Neural cell (in vitro differentiated cells): ENCODE data around the gene BCAT1. TPM values are rescaled to one million over a fixed set of nuclear protein-coding genes. Genes with fewer than 3 reads are reported as not detected.

ENCODE experiments used
- H2AFZ ChIP-seq: fragments of 200-600, 300-800 bp; sonication (generic), shearing (Covaris generic); 2 replicates; pipeline ENCODE4 v1.6.0; 2014; ENCODE audit warnings: low read depth, mild to moderate bottlenecking, antibody characterized with exemption, low read length, moderate library complexity
- H3F3A ChIP-seq: fragments of 200-600 bp; shearing (Covaris generic); 2 replicates; pipeline ENCODE4 v1.6.1; 2016; ENCODE audit warnings: mild to moderate bottlenecking, moderate library complexity, mixed read lengths, antibody characterized with exemption, low read length; ENCODE audit not compliant: insufficient read depth, poor library complexity, severe bottlenecking
- H3K27ac ChIP-seq: fragments of 200-600, 300-800 bp; sonication (generic), shearing (Covaris generic); 2 replicates; pipeline ENCODE4 v1.5.1; 2014; ENCODE audit warnings: mild to moderate bottlenecking, low read length, moderate library complexity
- H3K27me3 ChIP-seq: fragments of 300-800, 200-600 bp; sonication (generic), shearing (Covaris generic); 2 replicates; pipeline ENCODE4 v1.6.0; 2014; ENCODE audit warnings: mild to moderate bottlenecking, low read depth, low read length, moderate library complexity; ENCODE audit not compliant: insufficient read depth
- H3K36me3 ChIP-seq: fragments of 300-800, 200-600 bp; sonication (generic), shearing (Covaris generic); 2 replicates; pipeline ENCODE4 v1.5.1; 2014; ENCODE audit warnings: mild to moderate bottlenecking, antibody characterized with exemption, low read length, moderate library complexity; ENCODE audit not compliant: insufficient read depth
- H3K4me2 ChIP-seq: fragments of 300-800, 200-600 bp; sonication (generic), shearing (Covaris generic); 2 replicates; pipeline ENCODE4 v1.6.0; 2014; ENCODE audit warnings: mild to moderate bottlenecking, low read length
- H3K4me3 ChIP-seq: fragments of 300-800, 200-600 bp; sonication (generic), shearing (Covaris generic); 2 replicates; pipeline ENCODE4 v1.5.1; 2014; ENCODE audit warnings: mild to moderate bottlenecking, low read length, moderate library complexity
- H3K79me2 ChIP-seq: fragments of 200-600 bp; shearing (Covaris generic); replicated peaks from 2 replicates; pipeline ENCODE4 v1.6.0; 2014; ENCODE audit warnings: mild to moderate bottlenecking, low read length, moderate library complexity; ENCODE audit not compliant: insufficient read depth
- H3K9ac ChIP-seq: fragments of 300-800, 200-600 bp; sonication (generic), shearing (Covaris generic); 2 replicates; pipeline ENCODE4 v1.6.1; 2016; ENCODE audit warnings: mild to moderate bottlenecking, low read length, mixed read lengths
- H3K9me2 ChIP-seq: fragments of 200-600 bp; shearing (Covaris generic); 2 replicates; pipeline ENCODE4 v1.6.1; 2016; ENCODE audit warnings: mild to moderate bottlenecking, low read length, mixed read lengths; ENCODE audit not compliant: insufficient read depth
- H3K9me3 ChIP-seq: fragments of 200-600, 300-800 bp; sonication (generic), shearing (Covaris generic); 2 replicates; pipeline ENCODE4 v1.6.1; 2016; ENCODE audit warnings: mild to moderate bottlenecking, mixed run types, low read length, moderate library complexity, mixed read lengths
- H4K20me1 ChIP-seq: fragments of 200-600 bp; shearing (Covaris generic); 2 replicates; pipeline ENCODE4 v1.6.1; 2016; ENCODE audit warnings: mild to moderate bottlenecking, mixed run types; ENCODE audit not compliant: insufficient read depth
- EP300 ChIP-seq: fragments of 450-650 bp; conservative IDR thresholded peaks from 2 replicates; pipeline ENCODE4 v1.6.1; 2014; ENCODE audit warnings: antibody characterized with exemption, mild to moderate bottlenecking, moderate library complexity; ENCODE audit not compliant: poor library complexity, severe bottlenecking
- EZH2 ChIP-seq: fragments of 200-600, 300-800 bp; shearing (Covaris generic), sonication (generic); IDR thresholded peaks from 2 replicates; pipeline ENCODE4 v1.6.1; 2014; ENCODE audit warnings: antibody characterized with exemption, low read length, borderline replicate concordance, mild to moderate bottlenecking; ENCODE audit not compliant: insufficient read depth, poor library complexity, severe bottlenecking
- MXI1 ChIP-seq: fragments of 450-650 bp; conservative IDR thresholded peaks from 2 replicates; pipeline ENCODE4 v1.6.1; 2014; ENCODE audit warnings: antibody characterized with exemption, mild to moderate bottlenecking; ENCODE audit not compliant: poor library complexity, severe bottlenecking
- POLR2AphosphoS5 ChIP-seq: IDR thresholded peaks from 2 replicates; pipeline ENCODE4 v1.6.1; 2012
- RAD21 ChIP-seq: fragments of 450-650 bp; conservative IDR thresholded peaks from 2 replicates; pipeline ENCODE4 v1.6.1; 2014; ENCODE audit warnings: antibody characterized with exemption, mild to moderate bottlenecking, moderate library complexity
- SMC3 ChIP-seq: fragments of 450-650 bp; conservative IDR thresholded peaks from 2 replicates; pipeline ENCODE4 v1.6.1; 2014; ENCODE audit warnings: antibody characterized with exemption, mild to moderate bottlenecking, moderate library complexity; ENCODE audit not compliant: poor library complexity
- TAF1 ChIP-seq: IDR thresholded peaks from 2 replicates; pipeline ENCODE4 v1.6.1; 2012; ENCODE audit warnings: low read depth
- polyA plus RNA-seq: library from polyadenylated mRNA; depleted of rRNA; stranded (reverse); fragments of >200 nt; gene quantifications from 2 replicates; pipeline ENCODE4 v1.2.3, GENCODE V29; 2014
- TF ChIP-seq, protein P1 (sequence below): fragments of 450-650 bp; IDR thresholded peaks from 2 replicates; pipeline ENCODE4 v1.5.1; 2014; ENCODE audit warnings: antibody characterized with exemption, mild to moderate bottlenecking, moderate library complexity; ENCODE audit not compliant: poor library complexity, severe bottlenecking
- TF ChIP-seq, protein P2 (sequence below): IDR thresholded peaks from 2 replicates; pipeline ENCODE4 v1.6.1; 2012; ENCODE audit warnings: borderline replicate concordance

Gene BCAT1
- polyA plus RNA-seq, 1 donor from 2014 or later: 31.3 TPM

DNA sequence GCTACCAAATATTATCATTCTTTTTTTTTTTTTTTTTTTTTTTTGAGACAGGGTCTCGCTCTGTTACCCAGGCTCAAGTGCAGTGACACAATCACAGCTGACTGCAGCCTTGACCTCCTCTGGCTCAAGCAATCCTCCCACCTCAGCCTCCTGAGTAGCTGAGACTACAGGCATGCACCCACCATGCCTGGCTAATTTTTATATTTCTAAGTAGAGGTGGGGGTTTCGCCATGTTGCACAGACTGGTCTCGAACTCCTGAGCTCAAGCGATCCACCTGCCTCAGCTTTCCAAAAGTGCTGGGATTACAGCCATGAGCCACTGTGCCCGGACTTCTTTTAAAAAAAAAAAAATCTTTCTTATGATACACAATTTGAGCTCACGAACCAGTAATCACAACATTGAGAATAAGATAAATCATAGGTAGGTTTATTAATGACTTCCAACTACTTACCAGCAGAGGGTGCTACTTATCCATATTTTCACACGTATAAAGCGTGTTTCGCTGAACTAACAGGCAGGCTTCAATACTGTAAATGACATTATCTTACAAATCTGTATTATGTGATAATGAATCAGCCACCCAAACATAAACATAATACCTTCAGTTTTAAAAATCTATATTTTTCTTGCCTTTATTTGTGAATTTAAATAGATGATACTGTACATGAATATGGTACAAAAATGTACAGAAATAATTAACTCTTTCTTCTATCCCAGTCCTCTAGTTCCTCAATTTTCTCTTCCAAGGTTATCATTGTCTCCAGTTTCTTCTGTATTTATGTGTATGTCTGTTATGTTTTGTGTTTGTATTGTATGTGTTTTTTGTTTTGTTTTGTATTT is 42.5 kb upstream of the BCAT1 start:
- H3K9me2 ChIP-seq: no peaks in the 10 kb centered on the region
- TF ChIP-seq, protein P1, sequence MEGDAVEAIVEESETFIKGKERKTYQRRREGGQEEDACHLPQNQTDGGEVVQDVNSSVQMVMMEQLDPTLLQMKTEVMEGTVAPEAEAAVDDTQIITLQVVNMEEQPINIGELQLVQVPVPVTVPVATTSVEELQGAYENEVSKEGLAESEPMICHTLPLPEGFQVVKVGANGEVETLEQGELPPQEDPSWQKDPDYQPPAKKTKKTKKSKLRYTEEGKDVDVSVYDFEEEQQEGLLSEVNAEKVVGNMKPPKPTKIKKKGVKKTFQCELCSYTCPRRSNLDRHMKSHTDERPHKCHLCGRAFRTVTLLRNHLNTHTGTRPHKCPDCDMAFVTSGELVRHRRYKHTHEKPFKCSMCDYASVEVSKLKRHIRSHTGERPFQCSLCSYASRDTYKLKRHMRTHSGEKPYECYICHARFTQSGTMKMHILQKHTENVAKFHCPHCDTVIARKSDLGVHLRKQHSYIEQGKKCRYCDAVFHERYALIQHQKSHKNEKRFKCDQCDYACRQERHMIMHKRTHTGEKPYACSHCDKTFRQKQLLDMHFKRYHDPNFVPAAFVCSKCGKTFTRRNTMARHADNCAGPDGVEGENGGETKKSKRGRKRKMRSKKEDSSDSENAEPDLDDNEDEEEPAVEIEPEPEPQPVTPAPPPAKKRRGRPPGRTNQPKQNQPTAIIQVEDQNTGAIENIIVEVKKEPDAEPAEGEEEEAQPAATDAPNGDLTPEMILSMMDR: peak; percentile 84
- peak; percentile 85 for TF ChIP-seq RAD21
- TF ChIP-seq EP300: no peak
- TF ChIP-seq TAF1: no peak
- TF ChIP-seq, protein P2, sequence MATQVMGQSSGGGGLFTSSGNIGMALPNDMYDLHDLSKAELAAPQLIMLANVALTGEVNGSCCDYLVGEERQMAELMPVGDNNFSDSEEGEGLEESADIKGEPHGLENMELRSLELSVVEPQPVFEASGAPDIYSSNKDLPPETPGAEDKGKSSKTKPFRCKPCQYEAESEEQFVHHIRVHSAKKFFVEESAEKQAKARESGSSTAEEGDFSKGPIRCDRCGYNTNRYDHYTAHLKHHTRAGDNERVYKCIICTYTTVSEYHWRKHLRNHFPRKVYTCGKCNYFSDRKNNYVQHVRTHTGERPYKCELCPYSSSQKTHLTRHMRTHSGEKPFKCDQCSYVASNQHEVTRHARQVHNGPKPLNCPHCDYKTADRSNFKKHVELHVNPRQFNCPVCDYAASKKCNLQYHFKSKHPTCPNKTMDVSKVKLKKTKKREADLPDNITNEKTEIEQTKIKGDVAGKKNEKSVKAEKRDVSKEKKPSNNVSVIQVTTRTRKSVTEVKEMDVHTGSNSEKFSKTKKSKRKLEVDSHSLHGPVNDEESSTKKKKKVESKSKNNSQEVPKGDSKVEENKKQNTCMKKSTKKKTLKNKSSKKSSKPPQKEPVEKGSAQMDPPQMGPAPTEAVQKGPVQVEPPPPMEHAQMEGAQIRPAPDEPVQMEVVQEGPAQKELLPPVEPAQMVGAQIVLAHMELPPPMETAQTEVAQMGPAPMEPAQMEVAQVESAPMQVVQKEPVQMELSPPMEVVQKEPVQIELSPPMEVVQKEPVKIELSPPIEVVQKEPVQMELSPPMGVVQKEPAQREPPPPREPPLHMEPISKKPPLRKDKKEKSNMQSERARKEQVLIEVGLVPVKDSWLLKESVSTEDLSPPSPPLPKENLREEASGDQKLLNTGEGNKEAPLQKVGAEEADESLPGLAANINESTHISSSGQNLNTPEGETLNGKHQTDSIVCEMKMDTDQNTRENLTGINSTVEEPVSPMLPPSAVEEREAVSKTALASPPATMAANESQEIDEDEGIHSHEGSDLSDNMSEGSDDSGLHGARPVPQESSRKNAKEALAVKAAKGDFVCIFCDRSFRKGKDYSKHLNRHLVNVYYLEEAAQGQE: no peak
- TF ChIP-seq SMC3: peak; percentile 89
- no peak for TF ChIP-seq POLR2AphosphoS5
- TF ChIP-seq EZH2: no peak
- no peak for TF ChIP-seq MXI1
- no peaks in the 10 kb centered on the region for H3K36me3 ChIP-seq
- no peak overlapping the region for H3K9ac ChIP-seq
- no peak overlapping the region for H3K27ac ChIP-seq
- H3K4me3 ChIP-seq: no peak overlapping the region
- no peak overlapping the region for H3K4me2 ChIP-seq
- no peaks in the 10 kb centered on the region for H3F3A ChIP-seq
- H3K9me3 ChIP-seq: no peaks in the 10 kb centered on the region
- H2AFZ ChIP-seq: no peak overlapping the region
- no peaks in the 10 kb centered on the region for H4K20me1 ChIP-seq
- no peaks in the 10 kb centered on the region for H3K27me3 ChIP-seq
- no peaks in the 10 kb centered on the region for H3K79me2 ChIP-seq

DNA sequence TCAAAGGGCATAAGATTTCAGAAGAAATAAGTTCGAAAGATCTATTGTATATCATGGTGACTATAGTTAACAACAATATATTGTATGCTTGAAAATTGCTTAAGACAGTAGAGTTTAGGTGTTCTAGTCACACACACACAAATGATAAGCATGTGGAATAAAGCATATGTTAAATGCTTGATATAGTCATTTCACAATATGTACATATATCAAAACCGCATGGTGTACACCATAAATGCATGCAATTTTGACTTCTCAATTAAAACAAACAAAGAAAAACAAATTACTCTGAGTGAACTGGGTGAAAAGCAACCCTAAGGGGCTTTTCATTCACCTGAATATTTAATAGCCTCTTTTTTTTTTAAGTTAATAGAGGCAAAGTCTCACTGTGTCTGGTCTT is 40.3 kb upstream of the BCAT1 start:
- H3F3A ChIP-seq: no peaks in the 10 kb centered on the region
- no peak overlapping the region for H3K9ac ChIP-seq
- H3K27ac ChIP-seq: no peak overlapping the region
- no peaks in the 10 kb centered on the region for H3K9me3 ChIP-seq
- H4K20me1 ChIP-seq: no peaks in the 10 kb centered on the region
- no peaks in the 10 kb centered on the region for H3K79me2 ChIP-seq
- H3K4me3 ChIP-seq: no peak overlapping the region
- H3K9me2 ChIP-seq: no peaks in the 10 kb centered on the region
- TF ChIP-seq, protein P2: no peak
- TF ChIP-seq, protein P1: no peak
- TF ChIP-seq SMC3: no peak
- no peak for TF ChIP-seq TAF1
- TF ChIP-seq MXI1: no peak
- no peak for TF ChIP-seq EP300
- TF ChIP-seq EZH2: no peak
- no peak for TF ChIP-seq POLR2AphosphoS5
- TF ChIP-seq RAD21: no peak
- H3K4me2 ChIP-seq: no peak overlapping the region
- no peaks in the 10 kb centered on the region for H3K27me3 ChIP-seq
- no peaks in the 10 kb centered on the region for H3K36me3 ChIP-seq
- no peak overlapping the region for H2AFZ ChIP-seq
